Prostate gland (tissue), 2 donors: ENCODE measurements around the gene ID3. TPM values are rescaled to one million over a fixed set of nuclear protein-coding genes. Genes with fewer than 3 reads are reported as not detected.
A peak's percentile ranks its signal among the peaks of the same experiment; 100 is the strongest.

Experiments
- DNase-seq: peaks from one replicate; pipeline ENCODE4 v3.0.0-alpha.2; 2019; ENCODE audit warnings: low spot score
- H3K27ac ChIP-seq, 2 donors: fragments of 200-600 bp; sonication (generic); 2 replicates each; pipeline ENCODE4 v1.5.1; 2017 to 2019
- H3K27me3 ChIP-seq: fragments of 200-600 bp; sonication (generic); replicated peaks from 2 replicates; pipeline ENCODE4 v1.5.1; 2019; ENCODE audit not compliant: insufficient read depth
- H3K36me3 ChIP-seq, 2 donors: fragments of 200-600 bp; sonication (generic); 1 replicate in 1 of 2; 2 replicates in 1 of 2; pipeline versions ENCODE4 v1.5.1 to v1.8.1; 2017 to 2019
- H3K4me1 ChIP-seq: fragments of 200-600 bp; sonication (generic); replicated peaks from 2 replicates; pipeline ENCODE4 v1.5.1; 2019
- H3K4me3 ChIP-seq, 2 donors: fragments of 200-600 bp; sonication (generic); 2 replicates each; pipeline ENCODE4 v1.5.1; 2017 to 2019
- H3K9me3 ChIP-seq: fragments of 200-600 bp; sonication (generic); 2 replicates; pipeline ENCODE4 v1.5.1; 2017
- CTCF ChIP-seq, 4 experiments: fragments of 200-600 bp in 2 of 4; fragments of 450-650 bp in 2 of 4; sonication (generic) in 2 of 4; IDR thresholded peaks; 1 replicate in 3 of 4; 2 replicates in 1 of 4; pipeline ENCODE4 v1.5.1; 2016 to 2019; ENCODE audit warnings: antibody characterized with exemption in 4 of 4, mild to moderate bottlenecking in 2 of 4, moderate library complexity in 2 of 4
- POLR2A ChIP-seq: fragments of 450-650 bp; IDR thresholded peaks from one replicate; pipeline ENCODE4 v1.6.1; 2016; ENCODE audit warnings: antibody characterized with exemption, mild to moderate bottlenecking
- POLR2AphosphoS5 ChIP-seq: sonication (generic); formaldehyde crosslinking; IDR thresholded peaks from one replicate; pipeline ENCODE4 v1.6.1; 2017; ENCODE audit warnings: antibody characterized with exemption
- WGBS: methylation state at CpG from one replicate; pipeline ENCODE4 v1.1.5; 2018; 5-methylcytosine and 5-hydroxymethylcytosine counted together
- intact Hi-C: fragments of 100-400 bp; cut with DNase I; formaldehyde crosslinking; loops from one replicate; pipeline ENCODE4 v1.14.2; 2022
- total RNA-seq, 2 donors: library from RNA; depleted of rRNA; stranded (reverse); fragments of >200 nt; gene quantifications; one replicate each; pipeline ENCODE4 v1.1.0, GENCODE V29; 2016

Gene ID3
- total RNA-seq, 2 donors from 2014 or later = 151 to 184 TPM

DNA sequence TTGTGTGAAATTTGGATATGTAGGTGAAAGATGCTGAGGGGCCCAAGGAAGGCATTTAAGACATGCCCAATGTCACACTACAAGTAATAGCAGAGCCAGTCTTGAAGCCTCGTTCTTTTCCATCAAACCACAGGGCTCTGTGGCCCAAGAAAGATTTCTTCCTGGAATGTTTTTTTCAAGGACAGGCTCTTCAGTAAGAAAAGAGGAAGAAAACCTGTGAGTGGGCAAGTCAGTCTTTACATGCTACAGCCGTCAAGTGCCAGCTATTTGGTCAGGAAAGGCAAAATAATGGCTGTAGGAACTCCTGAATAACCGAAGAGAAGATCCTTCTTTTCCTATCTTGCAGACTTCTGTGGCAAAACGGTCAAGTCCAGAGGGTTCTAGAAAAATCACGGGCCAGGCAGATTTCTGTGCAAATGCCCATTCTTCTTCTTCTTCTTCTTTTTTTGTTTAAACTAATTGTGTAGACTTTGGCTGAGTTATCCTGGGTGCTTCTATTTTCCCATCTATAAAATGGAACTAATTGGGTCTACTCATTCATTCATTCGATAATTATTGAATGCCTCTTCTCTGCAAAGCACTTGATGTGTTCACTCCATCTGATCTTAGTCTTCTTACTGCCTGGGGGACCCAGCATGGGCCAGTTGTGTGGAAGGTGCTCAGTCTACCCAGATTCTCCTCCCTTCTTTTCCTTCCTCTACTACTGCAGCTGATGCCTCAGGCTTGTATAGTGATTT, 1.9 kb upstream of the ID3 start:
- Histone ChIP-seq H3K4me3 (no peak overlapping the region), H3K4me1 (peaks cover 3% of the 10 kb centered on the region), H3K9me3 (no peaks in the 10 kb centered on the region), H3K27ac (peak overlapping the region; percentile 86 to 95), H3K27me3 (no peaks in the 10 kb centered on the region), H3K36me3 (no peaks in the 10 kb centered on the region)
- intact Hi-C loops = no loop called here
- no peak for DNase-seq
- WGBS = 37% methylated on average over 6 of the region's 6 CpGs
- TF ChIP-seq POLR2A (no peak), POLR2AphosphoS5 (no peak), CTCF (IDR thresholded peaks at IDR 0.05) (no peak)

DNA sequence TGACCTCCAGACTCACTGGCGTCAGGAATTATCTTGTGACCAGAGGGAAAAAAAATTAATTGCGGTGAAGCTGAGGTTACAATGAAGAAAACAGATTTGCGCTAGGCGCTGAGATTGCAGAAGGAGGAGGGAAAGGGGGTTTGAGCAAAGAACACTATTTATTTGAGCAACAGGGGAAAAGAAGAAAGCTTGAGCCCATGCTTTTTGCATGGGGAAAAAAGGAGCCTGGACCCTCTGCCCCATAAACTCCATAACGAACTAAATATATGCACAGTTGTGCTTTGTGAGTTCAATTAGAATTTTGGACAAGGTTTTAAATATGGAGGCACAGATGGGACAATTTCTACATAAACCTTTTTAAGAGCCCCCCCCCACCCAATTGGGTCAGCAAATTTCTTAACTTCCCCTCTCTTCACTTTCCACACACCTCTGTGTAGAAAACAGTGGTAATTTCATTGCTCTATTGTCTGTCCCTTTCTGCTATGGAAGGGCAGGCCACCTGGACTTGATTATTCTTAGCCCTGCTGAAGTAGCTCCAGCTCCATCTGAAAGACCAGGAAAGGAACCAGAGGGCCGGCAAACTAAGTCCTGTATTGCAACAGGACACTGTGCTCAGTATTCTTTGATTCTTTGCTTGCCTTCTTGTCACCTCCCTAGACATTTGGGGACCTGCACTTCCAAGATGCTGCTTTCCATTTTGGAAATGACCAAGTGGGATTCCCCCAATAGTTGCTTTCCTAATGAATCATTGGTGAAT, 862 bp upstream of the ID3 start:
- 6% methylated on average over 6 of the region's 6 CpGs for WGBS
- peak overlapping the region; percentile 78 to 80 for H3K4me3 ChIP-seq
- no peak for TF ChIP-seq POLR2AphosphoS5
- no peak for TF ChIP-seq CTCF (IDR thresholded peaks at IDR 0.05)
- no peak for TF ChIP-seq POLR2A
- H3K27me3 ChIP-seq = no peaks in the 10 kb centered on the region
- H3K27ac ChIP-seq = peak overlapping the region; percentile 86 to 95
- peaks cover 8% of the 10 kb centered on the region for H3K4me1 ChIP-seq
- no peak for DNase-seq
- no peaks in the 10 kb centered on the region for H3K36me3 ChIP-seq
- H3K9me3 ChIP-seq = no peaks in the 10 kb centered on the region
- intact Hi-C loops = no loop called here

- 2% methylated on average over 14 of the region's 14 CpGs for WGBS
- H3K27ac ChIP-seq = peak overlapping the region; percentile 86 to 95
- TF ChIP-seq POLR2A (no peak), CTCF (IDR thresholded peaks at IDR 0.05) (no peak), POLR2AphosphoS5 (no peak)
- peaks cover 8% of the 10 kb centered on the region for H3K4me1 ChIP-seq
- intact Hi-C loops = no loop called here
- H3K27me3 ChIP-seq = no peaks in the 10 kb centered on the region
- H3K4me3 ChIP-seq = peak overlapping the region; percentile 78 to 80
- DNase-seq = no peak
- H3K9me3 ChIP-seq = no peaks in the 10 kb centered on the region
- no peaks in the 10 kb centered on the region for H3K36me3 ChIP-seq
Observed at GRCh38 chr1:23558872-23559135, 497 bp downstream of the ID3 start.

GRCh38 chr1:23558140-23558871, 995 bp downstream of the ID3 start:
- Histone ChIP-seq H3K4me3 (peak overlapping the region; percentile 78 to 80), H3K27me3 (no peaks in the 10 kb centered on the region), H3K4me1 (peaks cover 8% of the 10 kb centered on the region), H3K36me3 (no peaks in the 10 kb centered on the region), H3K9me3 (no peaks in the 10 kb centered on the region), H3K27ac (peak overlapping the region; percentile 86 to 95)
- intact Hi-C loops = no loop called here
- WGBS = 1% methylated on average over 30 of the region's 34 CpGs
- peak; percentile 52 for DNase-seq
- TF ChIP-seq POLR2A (peak; percentile 48), POLR2AphosphoS5 (peak; percentile 39), CTCF (IDR thresholded peaks at IDR 0.05) (no peak)
